GM23338 (cell line): Measurements from ENCODE around the gene CSTF3. TPM values are rescaled to one million over a fixed set of nuclear protein-coding genes. Genes with fewer than 3 reads are reported as not detected.

Experiments used
- ATAC-seq: fragments of 200-7000 bp; cut with Tn5 transposase; 3 replicates; pipeline ENCODE4 v1.9.1; 2020
- DNase-seq: peaks from one replicate; pipeline ENCODE4 v3.0.0-alpha.2; 2015; ENCODE audit warnings: low spot score
- H2AFZ ChIP-seq: fragments of 200-600 bp; sonication (generic); 2 replicates; pipeline ENCODE4 v1.8.0; 2016; ENCODE audit warnings: antibody characterized with exemption, mild to moderate bottlenecking, moderate library complexity
- H3F3A ChIP-seq: fragments of 200-600 bp; sonication (generic); replicated peaks from 2 replicates; pipeline ENCODE4 v1.8.0; 2017; ENCODE audit warnings: antibody characterized with exemption, mixed run types, low read depth
- H3K27ac ChIP-seq: fragments of 200-600 bp; sonication (generic); 2 replicates; pipeline ENCODE4 v1.6.1; 2016; ENCODE audit warnings: low read depth
- H3K27me3 ChIP-seq: fragments of 200-600 bp; sonication (generic); 2 replicates; pipeline ENCODE4 v1.8.0; 2016; ENCODE audit warnings: mild to moderate bottlenecking, mixed run types, moderate library complexity; ENCODE audit not compliant: insufficient read depth
- H3K36me3 ChIP-seq: fragments of 200-600 bp; sonication (generic); 2 replicates; pipeline ENCODE4 v1.8.0; 2016; ENCODE audit warnings: mild to moderate bottlenecking; ENCODE audit not compliant: insufficient read depth
- H3K4me1 ChIP-seq: fragments of 200-600 bp; sonication (generic); 2 replicates; pipeline ENCODE4 v1.8.0; 2016; ENCODE audit warnings: mild to moderate bottlenecking, moderate library complexity; ENCODE audit not compliant: insufficient read depth
- H3K4me2 ChIP-seq: fragments of 200-600 bp; sonication (generic); 2 replicates; pipeline ENCODE4 v1.7.1; 2017; ENCODE audit warnings: mixed run types
- H3K4me3 ChIP-seq: fragments of 200-600 bp; sonication (generic); 2 replicates; pipeline ENCODE4 v1.6.1; 2016; ENCODE audit warnings: mixed run types
- H3K79me2 ChIP-seq: fragments of 200-600 bp; sonication (generic); replicated peaks from 2 replicates; pipeline ENCODE4 v1.8.0; 2017; ENCODE audit warnings: mild to moderate bottlenecking; ENCODE audit not compliant: insufficient read depth
- H3K9me2 ChIP-seq: fragments of 200-600 bp; sonication (generic); 2 replicates; pipeline ENCODE4 v1.8.0; 2017; ENCODE audit not compliant: insufficient read depth
- H4K20me1 ChIP-seq: fragments of 200-600 bp; sonication (generic); replicated peaks from 2 replicates; pipeline ENCODE4 v1.8.0; 2017; ENCODE audit warnings: mild to moderate bottlenecking; ENCODE audit not compliant: insufficient read depth
- H3K27ac Mint-ChIP-seq: 2 replicates; pipeline ENCODE4 v1.8.0; 2020; ENCODE audit warnings: inconsistent platforms, mild to moderate bottlenecking, moderate library complexity, mixed read lengths
- H3K27me3 Mint-ChIP-seq: 3 replicates; pipeline ENCODE4 v1.8.0; 2022; ENCODE audit warnings: low read depth, mild to moderate bottlenecking, moderate library complexity, mixed read lengths, inconsistent platforms; ENCODE audit not compliant: insufficient read depth, poor library complexity
- H3K36me3 Mint-ChIP-seq: 3 replicates; pipeline ENCODE4 v1.8.0; 2021; ENCODE audit warnings: low read depth, mild to moderate bottlenecking, inconsistent platforms, moderate library complexity, mixed read lengths
- H3K4me1 Mint-ChIP-seq: 3 replicates; pipeline ENCODE4 v1.8.0; 2020; ENCODE audit warnings: mild to moderate bottlenecking, inconsistent platforms, mixed read lengths
- H3K4me3 Mint-ChIP-seq: 3 replicates; pipeline ENCODE4 v1.8.0; 2021; ENCODE audit warnings: moderate library complexity, mild to moderate bottlenecking, inconsistent platforms, mixed read lengths
- H3K9me3 Mint-ChIP-seq: 3 replicates; pipeline ENCODE4 v1.8.0; 2020; ENCODE audit warnings: moderate library complexity, mild to moderate bottlenecking, inconsistent platforms, mixed read lengths
- CREB1 ChIP-seq: fragments of 250-450 bp; sonication (Bioruptor Pico); IDR thresholded peaks from 2 replicates; pipeline ENCODE4 v1.5.0; 2020; ENCODE audit warnings: low read depth, mild to moderate bottlenecking, moderate library complexity
- ETS1 ChIP-seq: IDR thresholded peaks from 2 replicates; pipeline ENCODE4 v1.6.1; 2016; ENCODE audit warnings: antibody characterized with exemption
- JUNB ChIP-seq: IDR thresholded peaks from one replicate; pipeline ENCODE4 v1.6.1; 2016; ENCODE audit warnings: antibody characterized with exemption; ENCODE audit not compliant: unreplicated experiment
- POLR2AphosphoS5 ChIP-seq: IDR thresholded peaks from 2 replicates; pipeline ENCODE4 v1.6.1; 2016; ENCODE audit warnings: antibody characterized with exemption, low read depth
- REST ChIP-seq: IDR thresholded peaks from one replicate; pipeline ENCODE4 v1.6.1; 2018; ENCODE audit warnings: antibody characterized with exemption; ENCODE audit not compliant: unreplicated experiment
- STAT1 ChIP-seq: IDR thresholded peaks from one replicate; pipeline ENCODE4 v1.6.1; 2016; ENCODE audit warnings: antibody characterized with exemption; ENCODE audit not compliant: unreplicated experiment
- ZNF331 ChIP-seq: fragments of 250-450 bp; sonication (Bioruptor Pico); IDR thresholded peaks from 2 replicates; pipeline ENCODE4 v1.5.0; 2020; ENCODE audit warnings: low read depth, mild to moderate bottlenecking, moderate library complexity
- polyA plus RNA-seq: library from polyadenylated mRNA; unstranded; fragments of >200 nt; fragmentation: Nextera tagmentation; extraction: Ambion mirVana; gene quantifications from 2 replicates; pipeline ENCODE4 v1.2.1, GENCODE V29; 2016
- total RNA-seq: library from RNA; depleted of rRNA; stranded (reverse); fragments of >200 nt; shearing (Covaris generic); gene quantifications from 2 replicates; pipeline ENCODE4 v1.2.3, GENCODE V29; 2014
- TF ChIP-seq, protein P1 (sequence below), 2 experiments: fragments of 200-600 bp in 1 of 2; sonication (generic) in 1 of 2; conservative IDR thresholded peaks; 2 replicates each; pipeline versions ENCODE4 v1.5.1 to v1.6.1; 2016 to 2017; ENCODE audit warnings: antibody characterized with exemption in 2 of 2, low read depth in 2 of 2, mild to moderate bottlenecking in 2 of 2, moderate library complexity in 1 of 2

CSTF3 gene
- total and polyA plus RNA-seq, 2 experiments from 2014 or later: 83.2 to 158 TPM

DNA sequence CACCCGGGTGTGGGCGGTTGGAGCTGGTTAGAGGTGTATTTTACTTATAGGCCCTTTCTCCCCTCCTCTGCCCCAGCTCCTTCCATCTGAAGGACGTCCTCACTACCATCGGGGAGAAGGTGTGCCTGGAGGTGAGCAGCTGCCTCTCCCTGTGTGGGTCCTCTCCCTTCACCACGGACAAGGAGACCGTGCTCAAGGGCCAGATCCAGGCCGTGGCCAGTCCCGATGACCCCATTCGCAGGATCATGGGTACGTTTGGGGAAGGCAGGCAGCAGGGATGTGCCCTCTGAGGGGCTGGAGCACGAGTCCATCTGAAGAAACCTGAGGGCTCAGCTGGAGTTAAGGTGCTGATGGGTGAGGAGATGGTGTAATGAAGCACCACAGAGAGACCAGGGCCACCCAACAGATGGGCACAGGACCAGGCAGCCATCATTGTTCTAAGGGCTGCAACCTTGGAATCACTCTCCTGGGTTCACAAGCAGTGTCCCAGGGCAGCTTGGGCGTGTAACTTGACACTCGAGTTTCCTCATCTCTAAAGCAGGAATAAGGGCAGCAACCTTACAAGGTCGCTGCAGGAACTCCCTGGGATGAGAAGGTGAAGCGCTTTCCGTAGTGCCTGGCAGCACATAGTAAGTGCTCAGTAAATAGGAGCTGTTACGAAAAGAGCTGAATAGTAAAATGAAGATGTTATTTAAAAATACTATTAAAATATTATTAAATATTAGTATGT, 92.5 kb downstream of the CSTF3 start (continued):
- no peak for TF ChIP-seq REST

GRCh38 chr11:33067294-33067693, 94.0 kb downstream of the CSTF3 start:
- H3K4me3 ChIP-seq: no peak overlapping the region
- no peaks in the 10 kb centered on the region for H3K9me2 ChIP-seq
- Mint-ChIP-seq H3K4me3 (no peak overlapping the region), H3K27me3 (peaks cover 2% of the 10 kb centered on the region), H3K4me1 (peaks cover 14% of the 10 kb centered on the region), H3K36me3 (peaks cover 40% of the 10 kb centered on the region), H3K9me3 (no peaks in the 10 kb centered on the region), H3K27ac (no peak overlapping the region)
- peaks cover 7% of the 10 kb centered on the region; the same call in 1 of the 2 replicates for H3K36me3 ChIP-seq
- H3K4me2 ChIP-seq: no peak overlapping the region
- no peak overlapping the region for H3K27ac ChIP-seq
- DNase-seq: no peak
- peaks cover 5% of the 10 kb centered on the region; the same call in 1 of the 2 replicates for H3K4me1 ChIP-seq
- H2AFZ ChIP-seq: no peak overlapping the region
- H3F3A ChIP-seq: 0 out of 2 replicates have a peak, but pooled peaks cover 2% of the 10 kb centered on the region
- H3K79me2 ChIP-seq: no peaks in the 10 kb centered on the region
- H4K20me1 ChIP-seq: peaks cover 7% of the 10 kb centered on the region; the same call in 1 of the 2 replicates
- no peak for ATAC-seq
- no peaks in the 10 kb centered on the region for H3K27me3 ChIP-seq
- TF ChIP-seq ETS1 (no peak), ZNF331 (no peak), STAT1 (no peak), CREB1 (CRISPR knock-in tag) (no peak), REST (no peak), JUNB (no peak), POLR2AphosphoS5 (no peak)
- TF ChIP-seq, protein P1, sequence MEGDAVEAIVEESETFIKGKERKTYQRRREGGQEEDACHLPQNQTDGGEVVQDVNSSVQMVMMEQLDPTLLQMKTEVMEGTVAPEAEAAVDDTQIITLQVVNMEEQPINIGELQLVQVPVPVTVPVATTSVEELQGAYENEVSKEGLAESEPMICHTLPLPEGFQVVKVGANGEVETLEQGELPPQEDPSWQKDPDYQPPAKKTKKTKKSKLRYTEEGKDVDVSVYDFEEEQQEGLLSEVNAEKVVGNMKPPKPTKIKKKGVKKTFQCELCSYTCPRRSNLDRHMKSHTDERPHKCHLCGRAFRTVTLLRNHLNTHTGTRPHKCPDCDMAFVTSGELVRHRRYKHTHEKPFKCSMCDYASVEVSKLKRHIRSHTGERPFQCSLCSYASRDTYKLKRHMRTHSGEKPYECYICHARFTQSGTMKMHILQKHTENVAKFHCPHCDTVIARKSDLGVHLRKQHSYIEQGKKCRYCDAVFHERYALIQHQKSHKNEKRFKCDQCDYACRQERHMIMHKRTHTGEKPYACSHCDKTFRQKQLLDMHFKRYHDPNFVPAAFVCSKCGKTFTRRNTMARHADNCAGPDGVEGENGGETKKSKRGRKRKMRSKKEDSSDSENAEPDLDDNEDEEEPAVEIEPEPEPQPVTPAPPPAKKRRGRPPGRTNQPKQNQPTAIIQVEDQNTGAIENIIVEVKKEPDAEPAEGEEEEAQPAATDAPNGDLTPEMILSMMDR (conservative IDR thresholded peaks at IDR 0.05; ENCODE audit: low read depth in 2 of 2): no peak
